HEK293T (cell line): ENCODE data around the gene MORC4.

Source experiments
- CTCF ChIA-PET: fragments of 350-600 bp; formaldehyde crosslinking; extraction: SDS; loops from one replicate; lab custom pipeline; 2021; ENCODE audit warnings: antibody characterized with exemption, inconsistent platforms; lab: Yijun Ruan, JAX
- POLR2A ChIA-PET: fragments of 350-600 bp; formaldehyde crosslinking; extraction: SDS; loops from one replicate; lab custom pipeline; 2020; ENCODE audit warnings: antibody characterized with exemption, inconsistent platforms; lab: Yijun Ruan, JAX
- DNase-seq: peaks from one replicate; pipeline ENCODE4 v3.0.0; 2012; ENCODE audit warnings: mixed read lengths; ENCODE audit errors: extremely low spot score
- ARNT ChIP-seq: fragments of 450-650 bp; IDR thresholded peaks from 2 replicates; pipeline ENCODE4 v1.6.1; 2017; ENCODE audit warnings: mild to moderate bottlenecking
- BHLHE40 ChIP-seq: fragments of 450-650 bp; IDR thresholded peaks from 2 replicates; pipeline ENCODE4 v1.6.1; 2016; ENCODE audit warnings: mild to moderate bottlenecking, moderate library complexity, borderline replicate concordance
- CTBP1 ChIP-seq: fragments of 450-650 bp; IDR thresholded peaks from 2 replicates; pipeline ENCODE4 v1.6.1; 2016; ENCODE audit warnings: borderline replicate concordance
- ELF4 ChIP-seq: fragments of 450-650 bp; IDR thresholded peaks from 2 replicates; pipeline ENCODE4 v1.6.1; 2017; ENCODE audit warnings: antibody characterized with exemption
- FOXA1 ChIP-seq: fragments of 450-650 bp; IDR thresholded peaks from 2 replicates; pipeline ENCODE4 v1.6.1; 2016; ENCODE audit warnings: mild to moderate bottlenecking
- FOXK2 ChIP-seq: fragments of 450-650 bp; IDR thresholded peaks from 2 replicates; pipeline ENCODE4 v1.6.1; 2016; ENCODE audit warnings: mild to moderate bottlenecking
- FOXM1 ChIP-seq: fragments of 450-650 bp; IDR thresholded peaks from 2 replicates; pipeline ENCODE4 v1.6.1; 2017; ENCODE audit warnings: mild to moderate bottlenecking, borderline replicate concordance
- HDGF ChIP-seq: fragments of 450-650 bp; IDR thresholded peaks from 2 replicates; pipeline ENCODE4 v1.6.1; 2017; ENCODE audit warnings: antibody characterized with exemption, borderline replicate concordance
- L3MBTL2 ChIP-seq: fragments of 450-650 bp; conservative IDR thresholded peaks from 2 replicates; pipeline ENCODE4 v1.6.1; 2016; ENCODE audit warnings: mild to moderate bottlenecking
- LEF1 ChIP-seq: fragments of 450-650 bp; IDR thresholded peaks from 2 replicates; pipeline ENCODE4 v1.6.1; 2017; ENCODE audit warnings: mild to moderate bottlenecking, borderline replicate concordance
- NFRKB ChIP-seq: fragments of 450-650 bp; IDR thresholded peaks from 2 replicates; pipeline ENCODE4 v1.6.1; 2016; ENCODE audit warnings: mild to moderate bottlenecking, moderate library complexity
- SP1 ChIP-seq: fragments of 450-650 bp; IDR thresholded peaks from 2 replicates; pipeline ENCODE4 v1.6.1; 2017
- SUZ12 ChIP-seq: fragments of 450-650 bp; IDR thresholded peaks from 2 replicates; pipeline ENCODE4 v1.6.1; 2016; ENCODE audit warnings: mild to moderate bottlenecking
- TARDBP ChIP-seq: fragments of 450-650 bp; IDR thresholded peaks from 2 replicates; pipeline ENCODE4 v1.6.1; 2016
- ZNF384 ChIP-seq: fragments of 450-650 bp; IDR thresholded peaks from 2 replicates; pipeline ENCODE4 v1.6.1; 2016
- TF ChIP-seq, protein P1 (sequence below): fragments of 450-650 bp; IDR thresholded peaks from 2 replicates; pipeline ENCODE4 v1.6.1; 2016

MORC4 gene

GRCh38 chrX:106917830-106918500 is 82.0 kb downstream of the MORC4 start:
- CTCF ChIA-PET: no interaction called here
- POLR2A ChIA-PET: no interaction called here
- no peak for DNase-seq
- TF ChIP-seq FOXK2 (no peak), SP1 (no peak), NFRKB (no peak), FOXA1 (no peak), CTBP1 (no peak), LEF1 (no peak), L3MBTL2 (no peak), SUZ12 (no peak), HDGF (no peak), ELF4 (no peak), ARNT (no peak), BHLHE40 (no peak), TARDBP (no peak), ZNF384 (no peak), FOXM1 (no peak)
- TF ChIP-seq, protein P1, sequence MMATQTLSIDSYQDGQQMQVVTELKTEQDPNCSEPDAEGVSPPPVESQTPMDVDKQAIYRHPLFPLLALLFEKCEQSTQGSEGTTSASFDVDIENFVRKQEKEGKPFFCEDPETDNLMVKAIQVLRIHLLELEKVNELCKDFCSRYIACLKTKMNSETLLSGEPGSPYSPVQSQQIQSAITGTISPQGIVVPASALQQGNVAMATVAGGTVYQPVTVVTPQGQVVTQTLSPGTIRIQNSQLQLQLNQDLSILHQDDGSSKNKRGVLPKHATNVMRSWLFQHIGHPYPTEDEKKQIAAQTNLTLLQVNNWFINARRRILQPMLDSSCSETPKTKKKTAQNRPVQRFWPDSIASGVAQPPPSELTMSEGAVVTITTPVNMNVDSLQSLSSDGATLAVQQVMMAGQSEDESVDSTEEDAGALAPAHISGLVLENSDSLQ: no peak

DNA sequence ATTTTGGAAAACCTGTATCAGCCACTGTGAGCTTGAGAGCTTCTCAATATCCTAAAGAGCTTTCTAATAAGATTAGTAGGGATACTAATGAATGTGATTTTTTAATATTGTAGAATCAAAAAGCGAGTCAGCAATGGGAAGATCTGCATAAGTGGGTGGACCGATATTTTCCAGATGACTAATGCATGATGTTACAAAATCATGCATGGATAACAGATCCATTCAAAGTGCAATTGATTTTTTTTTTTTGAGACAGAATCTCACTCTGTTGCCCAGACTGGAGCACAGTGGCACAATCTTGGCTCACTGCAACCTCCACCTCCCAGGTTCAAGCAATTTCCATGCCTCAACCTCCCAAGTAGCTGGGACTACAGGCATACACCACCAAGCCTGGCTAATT is 87.1 kb downstream of the MORC4 start:
- ChIA-PET POLR2A (interaction anchor here (0.6 kb wide), 1 partner anchor 27 kb away, joined by 3 read pairs; no protein-coding TSS in a partner anchor), CTCF (no interaction called here)
- DNase-seq: no peak
- TF ChIP-seq SUZ12 (no peak), CTBP1 (no peak), FOXA1 (no peak)

DNA sequence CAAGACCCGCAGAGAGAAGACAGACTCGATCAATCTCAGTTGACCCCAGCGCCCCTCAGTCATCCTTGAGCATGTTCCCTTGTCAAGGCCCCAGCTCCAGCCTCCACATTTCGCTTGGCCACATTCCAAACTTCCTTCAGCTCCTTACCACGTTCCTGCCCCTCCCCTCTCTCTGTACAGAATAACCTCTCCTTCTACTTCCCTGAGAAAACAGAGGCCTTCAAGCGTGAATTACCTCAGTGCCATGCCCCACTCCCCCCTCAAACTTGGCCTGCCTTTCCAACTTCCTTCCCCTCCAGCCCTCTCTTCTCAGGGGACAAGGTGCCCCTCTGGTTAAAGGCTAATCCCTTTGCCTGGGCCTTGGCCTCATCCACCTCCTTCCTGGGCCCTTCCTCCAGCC is 93.7 kb downstream of the MORC4 start:
- ChIA-PET CTCF (interaction anchor here (4.1 kb wide), 1 partner anchor 12 kb away, joined by 22 read pairs; no protein-coding TSS in a partner anchor), POLR2A (no interaction called here)
- no peak for TF ChIP-seq FOXA1
- TF ChIP-seq FOXK2: no peak
- TF ChIP-seq CTBP1: no peak
- TF ChIP-seq, protein P1: no peak
- TF ChIP-seq HDGF: no peak
- TF ChIP-seq FOXM1: no peak
- no peak for TF ChIP-seq TARDBP
- no peak for TF ChIP-seq ELF4
- TF ChIP-seq L3MBTL2: no peak
- no peak for TF ChIP-seq NFRKB
- TF ChIP-seq SUZ12: no peak
- no peak for TF ChIP-seq SP1
- no peak for TF ChIP-seq BHLHE40
- no peak for TF ChIP-seq ARNT
- TF ChIP-seq ZNF384: no peak
- no peak for TF ChIP-seq LEF1
- DNase-seq: no peak

DNA sequence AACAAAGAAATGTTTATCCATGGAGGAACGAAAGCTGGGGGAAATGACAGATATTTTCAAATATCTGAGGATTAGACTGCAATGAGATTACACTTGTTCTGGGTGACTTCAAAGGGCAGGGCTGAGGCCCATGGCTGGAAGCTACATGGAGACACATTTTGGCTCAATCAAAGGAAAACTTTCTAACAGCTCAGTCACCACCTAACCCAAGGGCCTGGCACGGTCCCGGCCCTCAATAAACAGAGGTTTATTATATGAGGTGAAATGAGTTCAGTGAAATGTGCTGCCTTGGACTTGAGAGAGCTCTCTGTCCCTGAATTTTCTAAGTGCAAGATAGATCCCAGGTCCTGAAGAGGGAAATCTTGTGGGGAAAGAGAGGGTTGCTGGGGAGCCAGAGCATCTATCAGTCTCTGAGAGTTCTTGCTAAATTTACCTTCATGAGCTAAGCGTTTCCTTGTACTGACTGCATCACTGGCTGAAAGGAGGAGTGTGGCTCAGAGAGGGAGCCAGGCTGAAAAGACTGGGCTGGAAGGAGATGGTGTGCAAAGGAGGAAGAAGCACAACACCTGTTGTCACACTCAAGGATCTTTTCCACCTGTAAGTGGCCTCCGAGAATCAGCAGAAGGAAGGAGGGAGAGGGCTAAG is 94.8 kb downstream of the MORC4 start:
- POLR2A ChIA-PET: interaction anchor here (1.4 kb wide), 1 partner anchor 11 kb away, joined by 3 read pairs; no protein-coding TSS in a partner anchor
- CTCF ChIA-PET: interaction anchor here (0.5 to 4.1 kb wide), 4 partner anchors 11 to 1093 kb away, joined by 3 to 22 read pairs (median 6); no protein-coding TSS in a partner anchor
- TF ChIP-seq FOXM1: no peak
- TF ChIP-seq ARNT: no peak
- no peak for TF ChIP-seq TARDBP
- TF ChIP-seq NFRKB: no peak
- TF ChIP-seq SP1: no peak
- no peak for TF ChIP-seq FOXK2
- no peak for TF ChIP-seq FOXA1
- no peak for TF ChIP-seq CTBP1
- TF ChIP-seq BHLHE40: no peak
- TF ChIP-seq SUZ12: no peak
- TF ChIP-seq, protein P1: no peak
- no peak for TF ChIP-seq LEF1
- no peak for TF ChIP-seq L3MBTL2
- TF ChIP-seq ELF4: no peak
- no peak for DNase-seq

- ChIA-PET POLR2A (no interaction called here), CTCF (interaction anchor here (0.7 to 4.1 kb wide), 3 partner anchors 10 to 1094 kb away, joined by 4 to 22 read pairs (median 7); no protein-coding TSS in a partner anchor)
- DNase-seq: no peak
- no peak for TF ChIP-seq HDGF
- TF ChIP-seq FOXA1: no peak
- no peak for TF ChIP-seq LEF1
- TF ChIP-seq CTBP1: no peak
- no peak for TF ChIP-seq TARDBP
- TF ChIP-seq FOXK2: no peak
- TF ChIP-seq FOXM1: no peak
- TF ChIP-seq NFRKB: no peak
- no peak for TF ChIP-seq SP1
- no peak for TF ChIP-seq ELF4
- TF ChIP-seq SUZ12: no peak
- no peak for TF ChIP-seq ARNT
- no peak for TF ChIP-seq BHLHE40
- TF ChIP-seq, protein P1: no peak
- no peak for TF ChIP-seq ZNF384
- TF ChIP-seq L3MBTL2: no peak
These were observed 96.0 kb downstream of the MORC4 start for GRCh38 chrX:106903856-106904528.
